Naive thymus-derived CD4-positive, alpha-beta T cell (primary cell): ENCODE measurements around the gene CDC14B. TPM values are rescaled to one million over a fixed set of nuclear protein-coding genes. Genes with fewer than 3 reads are reported as not detected.

Experiments used
- ATAC-seq: fragments of 150-1000 bp; cut with Tn5 transposase; 2 replicates; pipeline ENCODE4 v1.10.0; 2021; ENCODE audit warnings: mild to moderate bottlenecking, moderate library complexity
- CTCF ChIA-PET: fragments of 350-600 bp; sonication (Branson Sonifier 250); formaldehyde crosslinking; loops from one replicate; lab custom pipeline; 2021; ENCODE audit warnings: antibody characterized with exemption; lab: Charles Lee
- POLR2A ChIA-PET: fragments of 350-600 bp; sonication (Branson Sonifier 250); formaldehyde crosslinking; loops from one replicate; lab custom pipeline; 2021; ENCODE audit warnings: antibody characterized with exemption, inconsistent platforms; lab: Charles Lee
- DNase-seq, 9 donors: peaks; one replicate each; pipeline versions ENCODE4 v3.0.0 to v3.0.0-alpha.2; 2020 to 2022; ENCODE audit warnings: mixed read lengths in 1 of 9
- H3K27ac ChIP-seq: one replicate; pipeline ENCODE4 v1.7.0; 2013; ENCODE audit warnings: mild to moderate bottlenecking, low read depth, low read length, moderate library complexity
- H3K27me3 ChIP-seq, 2 donors: one replicate each; pipeline ENCODE4 v1.7.0; 2013; ENCODE audit warnings: low read length in 2 of 2, mild to moderate bottlenecking in 2 of 2, moderate library complexity in 2 of 2; ENCODE audit not compliant: control insufficient read depth in 2 of 2, insufficient read depth in 2 of 2
- H3K36me3 ChIP-seq, 3 experiments: 1 replicate in 2 of 3; 2 replicates in 1 of 3; pipeline ENCODE4 v1.7.0; 2013; ENCODE audit warnings: low read length in 3 of 3, mild to moderate bottlenecking in 3 of 3, moderate library complexity in 1 of 3; ENCODE audit not compliant: insufficient read depth in 3 of 3, control insufficient read depth in 2 of 3
- H3K4me1 ChIP-seq, 2 donors: one replicate each; pipeline ENCODE4 v1.7.0; 2013; ENCODE audit warnings: low read length in 2 of 2, mild to moderate bottlenecking in 2 of 2, moderate library complexity in 1 of 2; ENCODE audit not compliant: control insufficient read depth in 2 of 2, insufficient read depth in 2 of 2
- H3K4me3 ChIP-seq: 2 replicates; pipeline ENCODE4 v1.7.0; 2013; ENCODE audit warnings: mild to moderate bottlenecking, low read length
- H3K9me3 ChIP-seq, 3 experiments: 1 replicate in 2 of 3; 2 replicates in 1 of 3; pipeline ENCODE4 v1.7.0; 2013; ENCODE audit warnings: low read length in 3 of 3; ENCODE audit not compliant: control insufficient read depth in 2 of 3
- H3K27ac Mint-ChIP-seq, 9 donors: one replicate each; pipeline ENCODE4 v1.8.0; 2020 to 2022; ENCODE audit warnings: mixed read lengths in 9 of 9, mild to moderate bottlenecking in 8 of 9, moderate library complexity in 5 of 9, inconsistent platforms in 2 of 9
- H3K27me3 Mint-ChIP-seq, 5 donors: one replicate each; pipeline ENCODE4 v1.8.0; 2021 to 2022; ENCODE audit warnings: mixed read lengths in 5 of 5, mild to moderate bottlenecking in 1 of 5
- H3K36me3 Mint-ChIP-seq, 5 donors: one replicate each; pipeline ENCODE4 v1.8.0; 2020 to 2022; ENCODE audit warnings: mixed read lengths in 5 of 5, mild to moderate bottlenecking in 3 of 5, inconsistent platforms in 1 of 5
- H3K4me1 Mint-ChIP-seq, 7 donors: one replicate each; pipeline ENCODE4 v1.8.0; 2020 to 2022; ENCODE audit warnings: mixed read lengths in 7 of 7, mild to moderate bottlenecking in 3 of 7, inconsistent platforms in 1 of 7
- H3K4me3 Mint-ChIP-seq, 10 donors: one replicate each; pipeline ENCODE4 v1.8.0; 2020 to 2022; ENCODE audit warnings: mild to moderate bottlenecking in 10 of 10, mixed read lengths in 10 of 10, moderate library complexity in 6 of 10, inconsistent platforms in 2 of 10
- H3K9me3 Mint-ChIP-seq, 11 donors: one replicate each; pipeline ENCODE4 v1.8.0; 2020 to 2022; ENCODE audit warnings: mixed read lengths in 11 of 11, mild to moderate bottlenecking in 4 of 11, inconsistent platforms in 1 of 11, moderate library complexity in 1 of 11
- intact Hi-C, 2 donors: fragments of 100-400 bp; cut with micrococcal nuclease; formaldehyde crosslinking; loops; one replicate each; pipeline ENCODE4 v1.15.1; 2023
- polyA plus RNA-seq, 2 donors: library from polyadenylated mRNA; unstranded; fragments of 300-500 nt; fragmentation: Illumina TruSeq; gene quantifications; one replicate each; pipeline ENCODE4 v1.2.3, GENCODE V29; 2021
- total RNA-seq, 6 experiments: library from RNA in 5 of 6; stranded (reverse) in 5 of 6; gene quantifications; 1 replicate in 5 of 6; 2 replicates in 1 of 6; pipeline ENCODE4 v1.2.3 and lab custom pipeline; 2021 to 2026

Gene CDC14B
- total and polyA plus RNA-seq, 7 experiments from 2014 or later: 0.41 to 16.5 (median 9.4) TPM

DNA sequence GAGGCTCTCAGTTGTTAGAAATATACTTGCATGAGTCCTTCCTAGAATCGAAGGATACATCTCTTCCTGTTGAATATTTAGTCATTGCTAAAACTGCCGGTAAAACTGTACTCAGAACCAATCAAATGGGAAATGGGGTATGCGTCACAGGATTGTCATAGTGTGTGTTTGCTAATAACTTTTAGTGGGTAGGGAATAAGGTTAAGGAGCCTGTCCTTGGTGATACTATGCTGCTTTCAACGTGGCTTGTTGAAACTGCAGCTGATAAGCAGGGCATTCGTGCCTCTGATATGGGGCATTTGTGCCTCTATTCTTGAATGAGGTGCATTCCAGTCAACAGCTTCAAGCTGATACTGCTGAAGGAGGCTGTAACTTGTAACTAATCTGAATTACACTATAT lies 143.1 kb downstream of the CDC14B start:
- no peak for ATAC-seq
- no peak for DNase-seq
- no peaks in the 10 kb centered on the region for H3K9me3 ChIP-seq
- no peak overlapping the region for H3K4me3 ChIP-seq
- Mint-ChIP-seq H3K27ac (peak overlapping the region in 1 of 9 donors; percentile 10), H3K9me3 (no peaks in the 10 kb centered on the region), H3K4me3 (no peak overlapping the region), H3K27me3 (no peaks in the 10 kb centered on the region), H3K36me3 (peaks cover 0 to 20% (median 12%) of the 10 kb centered on the region in 5 donors), H3K4me1 (peaks cover 0 to 3% (median 0%) of the 10 kb centered on the region in 7 donors)
- ChIA-PET CTCF (no interaction called here), POLR2A (no interaction called here)
- intact Hi-C loops: loop anchor here in 1 of 2 donors (5.0 kb wide), 1 partner anchor 149 kb away; no protein-coding TSS in a partner anchor
- no peak overlapping the region for H3K27ac ChIP-seq
- no peaks in the 10 kb centered on the region for H3K27me3 ChIP-seq
- H3K36me3 ChIP-seq: peaks cover 11 to 33% (median 14%) of the 10 kb centered on the region in 3 experiments
- H3K4me1 ChIP-seq: no peaks in the 10 kb centered on the region

DNA sequence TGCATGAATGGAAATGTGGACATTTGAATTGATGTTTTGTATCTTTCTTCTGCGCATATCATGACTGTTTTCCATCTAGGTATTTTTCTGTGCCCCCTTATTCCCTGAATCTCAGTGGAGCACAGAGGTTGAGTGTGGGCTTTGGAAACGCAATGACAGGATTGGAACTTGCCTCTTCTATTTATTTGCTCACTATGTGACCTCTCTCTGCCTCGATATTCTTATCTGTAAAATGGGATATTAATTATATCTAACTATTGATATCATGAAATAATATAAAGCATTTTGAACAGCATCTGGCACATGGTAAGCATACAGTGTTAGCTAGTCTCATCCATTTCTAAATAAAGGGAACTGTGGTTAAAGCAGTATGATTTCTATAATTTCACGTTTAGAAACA lies 143.6 kb downstream of the CDC14B start:
- POLR2A ChIA-PET: no interaction called here
- intact Hi-C loops: loop anchor here in 1 of 2 donors (5.0 kb wide), 1 partner anchor 149 kb away; no protein-coding TSS in a partner anchor
- no peak overlapping the region for H3K27ac Mint-ChIP-seq

DNA sequence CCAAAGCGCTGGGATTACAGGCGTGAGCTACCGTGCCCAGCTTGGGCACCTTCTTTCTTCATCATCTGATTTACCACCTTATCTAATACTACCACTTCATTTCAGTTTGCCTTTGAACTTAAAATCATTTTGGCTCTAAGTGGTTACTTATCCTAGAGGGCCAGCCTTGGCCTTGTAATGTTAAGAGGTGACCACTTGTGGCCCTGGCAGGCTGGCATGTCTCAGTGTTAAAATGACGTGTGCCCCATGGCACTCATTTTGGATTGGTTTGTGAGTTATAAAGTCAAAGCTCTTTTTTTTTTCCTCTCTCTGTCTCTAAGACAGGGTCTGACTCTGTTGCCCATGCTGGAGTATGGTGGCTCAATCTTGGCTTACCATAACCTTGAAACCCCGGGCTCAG lies 151.9 kb downstream of the CDC14B start:
- peaks cover 0 to 32% (median 19%) of the 10 kb centered on the region in 5 donors for H3K36me3 Mint-ChIP-seq
- H3K27me3 ChIP-seq: no peaks in the 10 kb centered on the region
- POLR2A ChIA-PET: interaction anchor here (1.4 kb wide), 1 partner anchor 18 kb away, joined by 3 read pairs; the partner anchor contains the start of gene HABP4

More for the DNA sequence above, 143.6 kb downstream of the CDC14B start:
- Histone ChIP-seq H3K27me3 (no peaks in the 10 kb centered on the region), H3K4me3 (no peak overlapping the region), H3K4me1 (no peaks in the 10 kb centered on the region), H3K9me3 (no peaks in the 10 kb centered on the region), H3K36me3 (peaks cover 11 to 38% (median 14%) of the 10 kb centered on the region in 3 experiments), H3K27ac (no peak overlapping the region)
- ATAC-seq: no peak
- no peak for DNase-seq
- Mint-ChIP-seq H3K4me1 (peaks cover 0 to 3% (median 0%) of the 10 kb centered on the region in 7 donors), H3K27me3 (no peaks in the 10 kb centered on the region), H3K36me3 (peaks cover 0 to 24% (median 16%) of the 10 kb centered on the region in 5 donors), H3K4me3 (no peak overlapping the region), H3K9me3 (no peaks in the 10 kb centered on the region)
- CTCF ChIA-PET: no interaction called here

DNA sequence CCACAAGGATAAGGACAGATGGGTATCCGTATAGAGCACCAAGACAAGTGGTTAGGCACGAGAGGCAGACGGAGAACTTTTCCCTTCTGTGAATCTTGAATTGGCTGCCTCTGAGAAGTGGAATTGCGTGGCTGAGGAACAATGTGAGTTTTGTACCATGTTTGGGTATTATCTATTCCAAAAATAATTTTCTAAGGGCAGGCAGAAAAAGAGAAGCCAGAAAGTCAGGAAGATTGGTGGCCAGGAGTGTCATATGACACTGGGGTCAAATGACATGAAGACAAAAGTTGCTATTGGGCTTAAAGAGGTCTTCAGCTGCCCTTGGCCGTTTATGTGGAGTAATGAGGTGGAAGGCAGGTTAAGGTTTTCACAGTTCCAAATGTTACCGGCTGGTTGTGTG lies 155.2 kb downstream of the CDC14B start:
- H3K36me3 Mint-ChIP-seq: peaks cover 0 to 41% (median 29%) of the 10 kb centered on the region in 5 donors
- POLR2A ChIA-PET: interaction anchor here (0.6 kb wide), 1 partner anchor 17 kb away, joined by 4 read pairs; no protein-coding TSS in a partner anchor

More for the DNA sequence above, 151.9 kb downstream of the CDC14B start:
- Histone ChIP-seq H3K36me3 (peaks cover 0 to 64% (median 12%) of the 10 kb centered on the region in 3 experiments), H3K4me3 (no peak overlapping the region), H3K27ac (no peak overlapping the region), H3K4me1 (no peaks in the 10 kb centered on the region), H3K9me3 (no peaks in the 10 kb centered on the region)
- CTCF ChIA-PET: interaction anchor here (0.5 to 0.8 kb wide), 2 partner anchors 180 to 198 kb away, joined by 3 to 5 read pairs; no protein-coding TSS in a partner anchor
- intact Hi-C loops: no loop called here
- no peaks in the 10 kb centered on the region for H3K9me3 Mint-ChIP-seq
- no peak overlapping the region for H3K4me3 Mint-ChIP-seq
- ATAC-seq: no peak
- DNase-seq: no peak
- no peaks in the 10 kb centered on the region for H3K27me3 Mint-ChIP-seq
- H3K4me1 Mint-ChIP-seq: no peaks in the 10 kb centered on the region
- no peak overlapping the region for H3K27ac Mint-ChIP-seq

DNA sequence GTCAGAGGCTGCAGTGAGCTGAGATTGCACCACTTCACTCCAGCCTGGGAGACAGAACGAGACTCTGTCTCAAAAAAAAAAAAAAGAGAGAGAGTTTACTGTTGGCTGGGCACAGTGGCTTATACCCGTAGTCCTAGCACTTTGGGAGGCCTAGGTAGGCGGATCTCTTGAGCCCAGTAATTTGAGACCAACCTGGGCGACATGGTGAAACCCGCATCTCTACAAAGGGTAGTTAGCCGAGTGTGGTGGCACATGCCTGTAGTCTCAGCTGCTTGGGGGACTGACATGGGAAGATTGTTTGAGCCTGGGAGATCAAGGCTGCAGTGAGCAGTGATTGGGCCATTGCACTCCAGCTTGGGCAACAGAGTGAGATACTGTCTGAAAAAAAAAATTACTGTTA lies 157.1 kb downstream of the CDC14B start:
- no peak for DNase-seq
- no peak overlapping the region for H3K27ac ChIP-seq
- ChIA-PET POLR2A (interaction anchor here (0.8 kb wide), 1 partner anchor 104 kb away, joined by 3 read pairs; no protein-coding TSS in a partner anchor), CTCF (no interaction called here)
- no peak overlapping the region for H3K4me3 ChIP-seq
- H3K27me3 ChIP-seq: no peaks in the 10 kb centered on the region
- Mint-ChIP-seq H3K9me3 (no peaks in the 10 kb centered on the region), H3K4me1 (peaks cover 0 to 13% (median 4%) of the 10 kb centered on the region in 7 donors), H3K36me3 (peaks cover 7 to 47% (median 34%) of the 10 kb centered on the region in 5 donors), H3K27me3 (no peaks in the 10 kb centered on the region), H3K4me3 (no peak overlapping the region), H3K27ac (no peak overlapping the region)
- ATAC-seq: no peak
- no peaks in the 10 kb centered on the region for H3K4me1 ChIP-seq
- intact Hi-C loops: no loop called here
- H3K36me3 ChIP-seq: peaks cover 0 to 31% (median 4%) of the 10 kb centered on the region in 3 experiments
- no peaks in the 10 kb centered on the region for H3K9me3 ChIP-seq

More for the DNA sequence above, 155.2 kb downstream of the CDC14B start:
- Histone ChIP-seq H3K4me3 (no peak overlapping the region), H3K27me3 (no peaks in the 10 kb centered on the region), H3K4me1 (no peaks in the 10 kb centered on the region), H3K9me3 (no peaks in the 10 kb centered on the region), H3K36me3 (peaks cover 0 to 38% (median 4%) of the 10 kb centered on the region in 3 experiments), H3K27ac (no peak overlapping the region)
- Mint-ChIP-seq H3K27me3 (no peaks in the 10 kb centered on the region), H3K4me3 (no peak overlapping the region), H3K27ac (peak overlapping the region in 1 of 9 donors; percentile 59), H3K9me3 (no peaks in the 10 kb centered on the region), H3K4me1 (peaks cover 0 to 3% (median 0%) of the 10 kb centered on the region in 7 donors)
- CTCF ChIA-PET: no interaction called here
- DNase-seq (no peak), ATAC-seq (no peak)
- intact Hi-C loops: no loop called here

DNA sequence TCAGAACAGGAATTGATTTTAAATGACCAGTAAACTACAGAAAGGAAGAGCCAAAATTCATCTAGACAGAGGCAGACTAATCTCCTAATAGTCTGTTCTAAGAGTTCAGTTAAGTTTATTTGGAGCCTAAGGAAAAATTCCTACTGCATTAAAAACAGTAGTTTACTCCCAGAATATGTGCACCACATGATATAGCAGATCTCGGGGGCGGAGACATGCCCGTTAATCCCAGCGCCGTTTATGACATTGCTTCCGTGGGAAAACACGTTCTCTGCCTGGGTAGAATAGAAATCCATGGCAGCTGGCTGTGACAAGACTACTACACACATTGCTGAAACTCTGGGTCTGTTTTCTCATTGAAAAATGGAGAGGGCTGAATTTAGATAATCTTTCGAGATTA lies 158.3 kb downstream of the CDC14B start:
- peaks cover 6 to 43% (median 34%) of the 10 kb centered on the region in 5 donors for H3K36me3 Mint-ChIP-seq
- POLR2A ChIA-PET: interaction anchor here (0.7 to 1.2 kb wide), 2 partner anchors 10 to 28 kb away, joined by 3 read pairs; no protein-coding TSS in a partner anchor

More for the DNA sequence above, 158.3 kb downstream of the CDC14B start:
- DNase-seq: no peak
- ATAC-seq: no peak
- no peak overlapping the region for H3K4me3 ChIP-seq
- Mint-ChIP-seq H3K27me3 (no peaks in the 10 kb centered on the region), H3K4me1 (peaks cover 0 to 13% (median 5%) of the 10 kb centered on the region in 7 donors), H3K9me3 (no peaks in the 10 kb centered on the region), H3K4me3 (peak overlapping the region in 1 of 10 donors; percentile 10), H3K27ac (peak overlapping the region in 2 of 9 donors; percentile 12 to 23)
- H3K27me3 ChIP-seq: no peaks in the 10 kb centered on the region
- H3K36me3 ChIP-seq: peaks cover 0 to 26% (median 4%) of the 10 kb centered on the region in 3 experiments
- H3K4me1 ChIP-seq: no peaks in the 10 kb centered on the region
- intact Hi-C loops: no loop called here
- CTCF ChIA-PET: no interaction called here
- no peak overlapping the region for H3K27ac ChIP-seq
- H3K9me3 ChIP-seq: no peaks in the 10 kb centered on the region
